PFSK-1 (cell line): ENCODE results near the gene MLF1.

ENCODE experiments used
- POLR2AphosphoS5 ChIP-seq: IDR thresholded peaks from 2 replicates; pipeline ENCODE4 v1.6.1; 2012; ENCODE audit warnings: low read depth, mild to moderate bottlenecking, control low read depth, low read length, moderate library complexity
- REST ChIP-seq, 2 experiments: IDR thresholded peaks; 2 replicates each; pipeline versions ENCODE4 v1.6.1 to v1.8.0; 2011 to 2012; ENCODE audit warnings: low read depth in 2 of 2, low read length in 2 of 2, control low read depth in 1 of 2, inconsistent platforms in 1 of 2, mild to moderate bottlenecking in 1 of 2, moderate library complexity in 1 of 2; ENCODE audit not compliant: insufficient read depth in 1 of 2

- TF ChIP-seq POLR2AphosphoS5 = no peak
- TF ChIP-seq REST (IDR thresholded peaks at IDR 0.05; ENCODE audit: insufficient read depth in 1 of 2, low read depth in 2 of 2, low read length in 2 of 2) = no peak
Measured at GRCh38 chr3:158568784-158569183, 2.2 kb upstream of the MLF1 start.
